MCF 10A (cell line): ENCODE data around the gene TNIK. TPM values are rescaled to one million over a fixed set of nuclear protein-coding genes. Genes with fewer than 3 reads are reported as not detected.

ENCODE experiments used
- BruUV-seq: library from RNA; stranded (reverse); fragments of 400-500 nt; replicated peaks from 2 replicates; lab custom pipeline; 2021; lab: Mats Ljungman, UMichigan
- CTCF ChIA-PET: fragments of 300-600 bp; sonication (Branson Sonifier 250); formaldehyde crosslinking; extraction: SDS; loops from one replicate; lab custom pipeline; 2021; ENCODE audit warnings: antibody characterized with exemption, inconsistent platforms; lab: Yijun Ruan, JAX
- POLR2A ChIA-PET: fragments of 300-600, 350-650 bp; sonication (Branson Sonifier 250); formaldehyde crosslinking; extraction: SDS; loops from one replicate; lab custom pipeline; 2020; ENCODE audit warnings: antibody characterized with exemption, inconsistent platforms; lab: Yijun Ruan, JAX
- DNase-seq: peaks from one replicate; pipeline ENCODE4 v3.0.0-alpha.2; 2018; ENCODE audit not compliant: unreplicated experiment
- H3K27ac Mint-ChIP-seq: one replicate; pipeline ENCODE4 v1.8.0; 2022; ENCODE audit warnings: mild to moderate bottlenecking, low read depth, mixed read lengths; ENCODE audit not compliant: unreplicated experiment
- H3K27me3 Mint-ChIP-seq: one replicate; pipeline ENCODE4 v1.8.0; 2022; ENCODE audit warnings: mixed read lengths; ENCODE audit not compliant: insufficient read depth, unreplicated experiment
- H3K36me3 Mint-ChIP-seq: one replicate; pipeline ENCODE4 v1.8.0; 2022; ENCODE audit warnings: mild to moderate bottlenecking, moderate library complexity, mixed read lengths; ENCODE audit not compliant: insufficient read depth, unreplicated experiment
- H3K4me1 Mint-ChIP-seq: one replicate; pipeline ENCODE4 v1.8.0; 2022; ENCODE audit warnings: mixed read lengths; ENCODE audit not compliant: insufficient read depth, unreplicated experiment
- H3K4me3 Mint-ChIP-seq: one replicate; pipeline ENCODE4 v1.8.0; 2022; ENCODE audit warnings: mild to moderate bottlenecking, moderate library complexity, mixed read lengths; ENCODE audit not compliant: unreplicated experiment
- H3K9me3 Mint-ChIP-seq: one replicate; pipeline ENCODE4 v1.8.0; 2022; ENCODE audit warnings: mixed read lengths; ENCODE audit not compliant: unreplicated experiment
- intact Hi-C: fragments of 100-400 bp; cut with micrococcal nuclease; formaldehyde crosslinking; loops from 2 replicates; pipeline ENCODE4 v1.14.1; 2022
- total RNA-seq: library from RNA; stranded (reverse); gene quantifications from 2 replicates; pipeline ENCODE4 v1.2.3, GENCODE V29; 2022
- TF ChIP-seq, protein P1 (sequence below): fragments of 200-600 bp; IDR thresholded peaks from one replicate; pipeline ENCODE4 v1.8.0; 2022; ENCODE audit warnings: antibody characterized with exemption, mild to moderate bottlenecking; ENCODE audit not compliant: unreplicated experiment

The TNIK gene
- total RNA-seq, 1 experiment from 2014 or later = 3.4 TPM

DNA sequence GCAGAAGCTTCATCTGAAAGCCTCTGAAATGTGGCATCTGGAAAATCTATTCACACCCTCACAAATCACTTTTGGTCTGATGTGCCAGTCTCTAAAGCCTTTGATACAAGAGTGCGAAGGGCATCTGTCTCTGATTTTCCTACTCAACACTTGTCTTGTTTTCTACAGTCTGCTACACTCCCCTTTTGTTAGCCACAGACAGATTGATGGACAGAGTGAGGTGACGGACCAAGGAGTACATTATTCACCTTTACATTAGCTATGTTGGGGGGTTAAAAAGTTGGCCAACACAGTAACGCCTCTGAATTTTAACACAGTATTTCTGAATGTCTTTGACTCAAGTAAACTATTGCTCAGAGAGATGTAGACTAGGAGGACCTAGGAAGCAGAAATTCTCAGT is 63.1 kb downstream of the TNIK start:
- ChIA-PET POLR2A (interaction anchor here (1.2 kb wide), 1 partner anchor 19 kb away, joined by 5 read pairs; no protein-coding TSS in a partner anchor), CTCF (interaction anchor here (1.4 kb wide), 1 partner anchor 210 kb away, joined by 4 read pairs; no protein-coding TSS in a partner anchor)
- Mint-ChIP-seq H3K36me3 (no peaks in the 10 kb centered on the region), H3K4me3 (no peak overlapping the region), H3K27me3 (no peaks in the 10 kb centered on the region), H3K9me3 (no peaks in the 10 kb centered on the region), H3K27ac (no peak overlapping the region), H3K4me1 (no peaks in the 10 kb centered on the region)
- no TSS peak for BruUV-seq
- intact Hi-C loops = no loop called here
- TF ChIP-seq, protein P1, sequence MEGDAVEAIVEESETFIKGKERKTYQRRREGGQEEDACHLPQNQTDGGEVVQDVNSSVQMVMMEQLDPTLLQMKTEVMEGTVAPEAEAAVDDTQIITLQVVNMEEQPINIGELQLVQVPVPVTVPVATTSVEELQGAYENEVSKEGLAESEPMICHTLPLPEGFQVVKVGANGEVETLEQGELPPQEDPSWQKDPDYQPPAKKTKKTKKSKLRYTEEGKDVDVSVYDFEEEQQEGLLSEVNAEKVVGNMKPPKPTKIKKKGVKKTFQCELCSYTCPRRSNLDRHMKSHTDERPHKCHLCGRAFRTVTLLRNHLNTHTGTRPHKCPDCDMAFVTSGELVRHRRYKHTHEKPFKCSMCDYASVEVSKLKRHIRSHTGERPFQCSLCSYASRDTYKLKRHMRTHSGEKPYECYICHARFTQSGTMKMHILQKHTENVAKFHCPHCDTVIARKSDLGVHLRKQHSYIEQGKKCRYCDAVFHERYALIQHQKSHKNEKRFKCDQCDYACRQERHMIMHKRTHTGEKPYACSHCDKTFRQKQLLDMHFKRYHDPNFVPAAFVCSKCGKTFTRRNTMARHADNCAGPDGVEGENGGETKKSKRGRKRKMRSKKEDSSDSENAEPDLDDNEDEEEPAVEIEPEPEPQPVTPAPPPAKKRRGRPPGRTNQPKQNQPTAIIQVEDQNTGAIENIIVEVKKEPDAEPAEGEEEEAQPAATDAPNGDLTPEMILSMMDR = no peak
- no peak for DNase-seq

GRCh38 chr3:171396048-171396447 is 64.2 kb downstream of the TNIK start:
- Mint-ChIP-seq H3K27me3 (no peaks in the 10 kb centered on the region), H3K36me3 (no peaks in the 10 kb centered on the region), H3K9me3 (peaks cover 8% of the 10 kb centered on the region), H3K4me1 (no peaks in the 10 kb centered on the region), H3K27ac (no peak overlapping the region), H3K4me3 (no peak overlapping the region)
- POLR2A ChIA-PET = interaction anchor here (1.2 kb wide), 1 partner anchor 20 kb away, joined by 5 read pairs; no protein-coding TSS in a partner anchor
- no peak for DNase-seq
- CTCF ChIA-PET = no interaction called here
- intact Hi-C loops = no loop called here
- TF ChIP-seq, protein P1 = no peak
- no TSS peak for BruUV-seq

- H3K27ac Mint-ChIP-seq = no peak overlapping the region
- POLR2A ChIA-PET = interaction anchor here (0.9 to 2.3 kb wide), 2 partner anchors 9 to 14 kb away, joined by 3 to 5 read pairs; no protein-coding TSS in a partner anchor
- H3K36me3 Mint-ChIP-seq = no peaks in the 10 kb centered on the region
- no TSS peak for BruUV-seq
- intact Hi-C loops = no loop called here
- H3K9me3 Mint-ChIP-seq = peaks cover 9% of the 10 kb centered on the region
- TF ChIP-seq, protein P1 = no peak
- no peaks in the 10 kb centered on the region for H3K4me1 Mint-ChIP-seq
- H3K27me3 Mint-ChIP-seq = no peaks in the 10 kb centered on the region
- no peak overlapping the region for H3K4me3 Mint-ChIP-seq
- DNase-seq = no peak
- CTCF ChIA-PET = no interaction called here
These were observed 67.0 kb downstream of the TNIK start for GRCh38 chr3:171393032-171393744.

GRCh38 chr3:171391432-171391831 is 68.8 kb downstream of the TNIK start:
- no TSS peak for BruUV-seq
- intact Hi-C loops = no loop called here
- POLR2A ChIA-PET = no interaction called here
- CTCF ChIA-PET = interaction anchor here (0.6 kb wide), 1 partner anchor 826 kb away, joined by 3 read pairs; no protein-coding TSS in a partner anchor
- H3K9me3 Mint-ChIP-seq = peaks cover 9% of the 10 kb centered on the region
- H3K4me1 Mint-ChIP-seq = no peaks in the 10 kb centered on the region
- no peak for DNase-seq
- TF ChIP-seq, protein P1 = no peak
- H3K36me3 Mint-ChIP-seq = no peaks in the 10 kb centered on the region
- H3K27ac Mint-ChIP-seq = no peak overlapping the region
- H3K4me3 Mint-ChIP-seq = no peak overlapping the region
- H3K27me3 Mint-ChIP-seq = no peaks in the 10 kb centered on the region
